GM18868 (cell line): Measurements from ENCODE around the gene MAST2.
"Not testable (repeated sequence)": the region's sequence is repeated elsewhere in the genome, so short reads cannot be mapped to it uniquely, and the experiment has no call there.

ENCODE experiments used
- ATAC-seq: cut with Tn5 transposase; IDR thresholded peaks from one replicate; pipeline ENCODE4 v1.9.1; 2021; ENCODE audit warnings: mild to moderate bottlenecking, moderate library complexity; ENCODE audit not compliant: unreplicated experiment

The MAST2 gene

GRCh38 chr1:45857101-45857700 is 53.8 kb downstream of the MAST2 start:
- no peak for ATAC-seq

- ATAC-seq = not testable (repeated sequence)
These were observed 54.5 kb downstream of the MAST2 start for GRCh38 chr1:45857755-45858492.

GRCh38 chr1:45859221-45859620 is 55.8 kb downstream of the MAST2 start:
- ATAC-seq = no peak

- no peak for ATAC-seq
These were observed 58.6 kb downstream of the MAST2 start for GRCh38 chr1:45862008-45862407.

- ATAC-seq = no peak
These were observed 59.8 kb downstream of the MAST2 start for GRCh38 chr1:45863218-45863617.

- ATAC-seq = no peak
These were observed 61.0 kb downstream of the MAST2 start for GRCh38 chr1:45864167-45865106.

GRCh38 chr1:45867697-45868348 is 64.4 kb downstream of the MAST2 start:
- ATAC-seq = no peak

- ATAC-seq = no peak
These were observed 65.4 kb downstream of the MAST2 start for GRCh38 chr1:45868861-45869260.

- ATAC-seq = no peak
These were observed 67.1 kb downstream of the MAST2 start for GRCh38 chr1:45870500-45870899.

GRCh38 chr1:45872173-45872801 is 68.9 kb downstream of the MAST2 start:
- not testable (repeated sequence) for ATAC-seq

- ATAC-seq = no peak
These were observed 72.7 kb downstream of the MAST2 start for GRCh38 chr1:45876000-45876617.

GRCh38 chr1:45877264-45877663 is 73.9 kb downstream of the MAST2 start:
- ATAC-seq = no peak

GRCh38 chr1:45879885-45880598 is 76.6 kb downstream of the MAST2 start:
- no peak for ATAC-seq

GRCh38 chr1:45880930-45881329 is 77.5 kb downstream of the MAST2 start:
- no peak for ATAC-seq

- ATAC-seq = no peak
These were observed 80.2 kb downstream of the MAST2 start for GRCh38 chr1:45883658-45884057.

GRCh38 chr1:45884700-45885099 is 81.3 kb downstream of the MAST2 start:
- no peak for ATAC-seq

GRCh38 chr1:45886229-45886628 is 82.8 kb downstream of the MAST2 start:
- ATAC-seq = no peak

- ATAC-seq = no peak
These were observed 83.9 kb downstream of the MAST2 start for GRCh38 chr1:45887156-45887842.

GRCh38 chr1:45890078-45890477 is 86.7 kb downstream of the MAST2 start:
- no peak for ATAC-seq
